HT-29 (cell line): Measurements from ENCODE around the gene LAMB3. TPM values are rescaled to one million over a fixed set of nuclear protein-coding genes. Genes with fewer than 3 reads are reported as not detected.

Experiments
- DNase-seq: peaks from one replicate; pipeline ENCODE4 v3.0.0-alpha.2; 2015; ENCODE audit warnings: low spot score
- total RNA-seq: library from RNA; depleted of rRNA; stranded (reverse); fragments of >200 nt; shearing (Covaris generic); gene quantifications from 2 replicates; pipeline ENCODE4 v1.2.3, GENCODE V29; 2014

Gene LAMB3
- total RNA-seq, 1 experiment from 2014 or later, result 120 TPM

- DNase-seq, result no peak
These were observed 10.7 kb upstream of the LAMB3 start for GRCh38 chr1:209662879-209663327.

GRCh38 chr1:209661071-209661470 is 8.8 kb upstream of the LAMB3 start:
- no peak for DNase-seq

GRCh38 chr1:209659909-209660308 is 7.7 kb upstream of the LAMB3 start:
- no peak for DNase-seq

- DNase-seq, result no peak
These were observed 5.7 kb upstream of the LAMB3 start for GRCh38 chr1:209657918-209658317.

DNA sequence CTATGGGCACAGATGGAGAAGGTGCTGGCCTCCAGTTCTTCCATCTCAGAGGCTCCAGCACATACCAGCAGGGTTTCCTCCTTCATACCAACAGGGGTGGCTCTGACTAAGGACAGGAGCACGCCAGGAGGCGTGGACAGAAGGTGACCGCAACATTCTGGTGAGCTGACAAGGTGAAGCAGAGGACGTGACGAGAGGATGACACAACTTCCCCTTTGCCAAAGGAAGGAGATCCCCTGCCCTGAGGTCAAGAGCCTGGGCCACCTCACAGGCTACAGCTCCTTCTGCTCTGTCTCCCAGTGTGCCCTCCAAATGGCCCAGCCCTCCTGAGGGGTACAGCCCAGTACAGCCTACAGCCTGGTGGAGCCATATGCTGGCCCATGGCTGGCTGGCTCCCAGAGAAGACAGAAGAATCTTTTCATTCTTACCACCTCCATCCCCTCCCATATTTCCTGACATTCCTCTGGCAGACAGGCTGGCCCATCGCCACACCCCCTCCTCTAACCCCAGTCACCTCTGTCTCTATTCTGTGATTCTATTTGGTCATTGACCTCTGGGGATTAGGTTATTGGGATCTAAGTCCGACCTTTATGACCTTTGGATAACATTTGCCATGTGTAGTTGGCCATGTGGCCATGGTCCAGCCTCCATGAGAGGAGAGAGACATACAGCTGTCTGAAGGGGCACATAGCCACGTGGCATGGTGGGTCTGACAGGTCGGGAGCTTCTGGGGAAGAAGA is 5.1 kb upstream of the LAMB3 start:
- no peak for DNase-seq

GRCh38 chr1:209655411-209656231 is 3.4 kb upstream of the LAMB3 start:
- peak; percentile 45 for DNase-seq

- DNase-seq, result peak; percentile 81
These were observed 1.7 kb upstream of the LAMB3 start for GRCh38 chr1:209653915-209654351.

DNA sequence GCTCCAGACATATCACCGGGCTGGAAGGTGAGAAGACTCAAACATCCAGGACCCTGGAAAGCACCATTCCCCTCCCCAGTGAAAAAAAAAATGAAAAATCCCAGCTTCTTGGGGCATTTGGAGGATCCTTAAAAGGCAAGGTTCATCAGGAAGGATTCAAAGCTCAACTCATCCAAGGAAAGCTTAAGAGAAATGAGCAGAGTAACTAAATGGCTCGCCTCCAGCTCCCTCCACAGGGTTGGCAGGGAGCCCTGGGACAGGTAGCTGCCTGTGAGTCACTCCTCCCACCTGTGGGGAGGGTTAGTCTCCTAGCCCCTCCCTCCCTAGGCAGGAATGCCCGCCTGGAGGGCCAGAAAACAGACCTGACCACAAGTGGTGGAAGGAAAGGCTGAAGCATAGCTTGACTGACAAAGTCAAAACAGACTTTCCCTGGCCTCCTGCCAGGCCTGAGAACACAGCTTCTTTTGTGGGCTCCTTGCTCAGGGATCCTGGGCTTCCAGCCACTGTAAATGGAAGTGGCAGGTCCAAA is 712 bp upstream of the LAMB3 start:
- peak; percentile 99 for DNase-seq

DNA sequence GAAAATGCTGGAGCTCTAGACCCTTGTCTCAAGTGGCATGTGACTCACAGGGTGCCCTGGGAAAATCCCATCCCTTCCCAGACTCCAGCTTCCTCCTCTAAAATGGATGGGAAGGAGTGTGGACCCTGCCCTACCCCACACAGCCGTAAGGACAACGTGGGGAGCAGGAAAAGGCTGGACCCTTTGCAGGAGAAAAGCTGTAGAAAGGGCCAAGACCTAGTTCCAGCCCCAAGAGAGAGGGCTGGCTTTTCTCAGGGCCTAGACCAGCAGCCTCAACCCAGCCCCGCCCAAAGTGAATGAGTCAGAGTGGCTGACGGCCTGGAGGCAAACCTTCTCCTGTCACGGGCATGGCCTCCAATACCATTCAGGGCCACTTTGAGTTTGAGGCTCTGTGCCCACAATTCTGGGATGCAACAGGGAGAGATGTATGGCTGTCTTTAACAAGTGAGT is 1.1 kb downstream of the LAMB3 start:
- DNase-seq, result peak; percentile 85

DNA sequence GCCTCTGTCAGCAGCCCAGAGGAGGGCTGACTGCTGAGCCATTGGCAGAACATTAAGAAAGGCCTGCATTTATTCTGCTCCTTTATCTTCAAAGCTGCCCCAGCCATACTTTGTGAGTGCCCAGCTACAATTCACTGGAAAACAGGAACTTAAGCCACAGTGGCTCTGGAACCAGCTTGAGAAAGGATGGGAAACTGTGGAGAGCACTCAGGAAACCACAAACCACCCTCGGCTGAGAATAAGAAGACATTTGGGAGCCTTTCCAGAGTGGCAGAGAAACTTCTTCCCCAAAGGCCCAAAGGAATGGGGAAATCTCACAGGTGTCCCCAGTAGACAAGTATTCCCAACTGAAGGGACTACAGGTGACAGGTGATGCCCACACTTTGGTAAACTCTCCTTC is 1.8 kb downstream of the LAMB3 start:
- DNase-seq, result no peak

- peak; percentile 79 for DNase-seq
These were observed 3.1 kb downstream of the LAMB3 start for GRCh38 chr1:209648931-209649776.

GRCh38 chr1:209648346-209648745 is 3.9 kb downstream of the LAMB3 start:
- DNase-seq, result no peak

DNA sequence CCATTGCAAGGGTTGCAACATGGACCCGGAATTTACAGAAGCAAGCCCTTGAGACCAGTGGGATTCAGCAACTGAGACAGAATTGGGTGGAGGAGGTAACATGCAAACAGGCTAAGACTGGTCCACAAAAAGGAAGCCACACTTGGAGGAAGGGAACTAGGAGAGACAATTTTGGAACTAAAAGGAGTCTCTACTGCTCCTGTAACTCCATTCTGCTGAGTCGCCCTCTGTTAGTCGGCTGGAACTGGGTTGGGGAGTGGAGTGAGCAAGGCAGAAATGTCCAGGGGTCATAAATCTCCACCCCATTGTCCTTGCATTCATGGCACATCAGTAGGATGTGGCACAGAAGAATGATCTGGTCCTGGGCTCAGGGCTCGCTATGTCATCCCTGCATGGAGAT is 5.1 kb downstream of the LAMB3 start:
- no peak for DNase-seq

DNA sequence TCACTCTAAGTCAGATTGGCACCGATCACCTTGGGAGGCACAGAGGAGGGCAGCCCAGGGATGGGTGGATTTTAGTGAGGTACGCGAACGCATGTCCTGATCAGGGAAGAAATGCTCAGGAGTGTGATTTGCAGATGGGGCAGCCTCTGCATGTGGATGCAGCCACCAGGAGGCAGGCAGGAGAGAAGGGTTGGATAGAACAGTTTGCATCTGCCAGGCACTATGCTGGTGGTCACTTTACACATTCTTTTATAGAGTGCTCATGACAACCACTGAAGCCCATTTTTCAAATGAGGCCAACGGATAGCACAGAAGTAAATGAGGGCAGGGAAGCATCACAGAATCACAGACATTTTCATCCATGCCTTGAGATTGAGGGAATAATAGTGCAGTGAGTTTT is 5.7 kb downstream of the LAMB3 start:
- no peak for DNase-seq

DNA sequence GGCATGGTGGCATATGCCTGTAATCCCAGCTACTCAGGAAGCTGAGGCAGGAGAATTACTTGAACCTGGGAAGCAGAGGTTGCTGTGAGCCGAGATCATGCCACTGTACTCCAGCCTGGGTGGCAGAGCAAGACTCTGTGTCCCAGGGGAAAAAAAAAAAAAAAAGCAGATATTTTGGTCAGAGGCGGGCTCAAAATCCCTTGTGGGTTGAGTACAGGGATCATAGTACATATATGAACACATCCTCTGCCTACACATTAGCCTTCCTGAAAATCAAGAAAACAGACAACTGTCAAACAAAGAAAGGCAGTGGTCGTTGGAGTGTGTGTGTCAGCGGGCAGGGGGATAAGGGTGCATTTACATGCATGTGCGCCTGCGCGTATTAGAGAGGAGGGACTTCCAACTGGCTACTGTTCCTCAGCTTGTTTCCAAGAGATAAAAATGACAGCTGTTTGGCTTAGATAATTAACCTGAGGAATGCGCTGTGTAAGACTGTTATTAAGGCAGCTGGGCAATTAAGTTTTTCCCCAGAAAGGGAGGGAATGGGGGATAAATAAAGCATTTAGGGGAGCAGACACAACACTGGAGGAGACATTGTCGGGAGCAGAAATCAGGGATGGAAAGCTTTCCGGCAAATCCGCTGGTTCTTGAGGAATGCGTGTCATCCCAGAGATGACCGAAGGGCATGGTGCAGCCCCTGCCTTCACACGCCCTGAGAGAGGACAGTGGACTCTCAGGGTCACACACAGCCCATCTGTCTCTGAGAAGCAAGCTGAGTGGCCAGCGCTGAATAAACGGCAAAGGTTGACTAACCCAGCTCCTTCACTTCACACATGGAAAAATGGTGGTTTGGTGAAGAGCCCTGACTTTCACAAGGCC is 6.4 kb downstream of the LAMB3 start:
- no peak for DNase-seq

DNA sequence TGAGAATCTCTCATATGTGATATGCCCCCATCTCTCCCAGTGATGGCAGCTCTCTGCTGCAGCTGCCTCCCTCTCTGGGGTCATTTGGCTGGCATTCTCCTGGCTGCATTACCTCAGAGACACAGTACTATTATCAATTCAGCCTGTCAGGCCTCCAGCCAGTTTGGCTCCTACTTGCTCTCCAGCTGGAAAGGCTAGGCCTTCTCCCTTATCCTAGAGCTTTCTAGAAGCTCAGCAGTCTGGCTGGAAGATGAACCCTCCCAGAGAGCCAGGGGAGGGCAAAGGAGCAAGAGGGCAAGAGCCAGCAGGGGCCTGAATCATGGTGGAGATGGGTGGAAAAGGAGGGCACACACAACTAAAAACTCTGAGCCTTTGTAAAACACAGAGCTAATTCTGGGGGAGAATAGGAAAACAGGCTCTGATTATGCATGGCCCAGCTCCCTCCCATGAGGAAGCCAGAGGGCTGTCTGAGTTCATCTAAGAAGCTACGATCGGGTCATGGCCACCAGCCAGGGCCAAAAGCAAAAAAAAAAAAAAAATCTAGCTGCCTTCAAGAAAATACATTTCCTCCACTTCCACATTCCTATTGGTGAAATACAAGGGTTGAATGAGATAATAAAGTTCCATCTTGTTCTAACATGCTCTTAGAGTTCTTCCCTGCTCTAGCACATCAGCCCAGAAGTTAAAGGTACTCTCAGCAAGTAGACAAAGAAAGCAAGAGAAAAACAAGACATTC is 8.8 kb downstream of the LAMB3 start:
- no peak for DNase-seq

- DNase-seq, result no peak
These were observed 9.4 kb downstream of the LAMB3 start for GRCh38 chr1:209642816-209643215.

DNA sequence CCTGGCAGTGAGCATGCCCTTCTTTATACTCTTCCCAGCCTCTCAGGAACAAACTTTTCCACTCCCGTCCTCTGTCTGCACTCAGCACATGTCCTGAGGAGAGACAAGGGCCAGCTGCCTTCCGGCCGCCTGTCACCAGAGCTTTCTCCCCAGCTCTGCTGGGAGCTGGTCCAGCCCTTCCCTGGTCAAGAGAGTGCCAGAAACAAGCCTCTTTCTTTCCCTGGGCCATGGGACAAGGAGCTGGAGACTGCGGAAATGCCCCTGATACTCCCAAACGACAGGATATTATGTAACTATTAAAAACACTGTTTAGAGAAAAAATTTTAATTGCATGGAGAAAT is 10.4 kb downstream of the LAMB3 start:
- no peak for DNase-seq

DNA sequence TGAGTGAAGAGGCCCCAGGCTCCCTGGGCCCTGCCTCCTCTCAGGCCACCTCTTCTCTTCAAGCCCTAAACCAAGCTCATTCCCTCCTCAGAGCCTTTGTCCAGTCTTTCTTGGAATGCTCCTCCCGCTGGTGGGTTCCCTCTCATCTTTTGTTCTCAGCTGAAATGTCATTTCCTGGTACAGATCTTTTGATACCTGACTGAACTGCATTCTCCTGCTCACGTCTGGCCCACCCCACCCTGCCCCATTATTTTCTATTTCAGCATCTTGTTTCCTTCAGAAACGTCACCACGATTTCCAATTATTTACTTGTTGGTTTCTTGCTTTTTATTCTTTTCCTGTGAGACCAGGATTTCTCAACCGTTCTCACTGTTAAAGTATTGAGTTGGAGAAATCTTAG is 16.4 kb downstream of the LAMB3 start:
- DNase-seq, result no peak
